UCSD-AML1 (cell line): Measurements from ENCODE around the gene ARID2.
A peak's percentile ranks its signal among the peaks of the same experiment; 100 is the strongest.

ENCODE experiments used
- DNase-seq: peaks from one replicate; lab custom pipeline; 2025; ENCODE audit not compliant: unreplicated experiment; lab: John Stamatoyannopoulos, UW

ARID2 gene

GRCh38 chr12:45718306-45718705 is 11.2 kb upstream of the ARID2 start:
- no peak for DNase-seq

DNA sequence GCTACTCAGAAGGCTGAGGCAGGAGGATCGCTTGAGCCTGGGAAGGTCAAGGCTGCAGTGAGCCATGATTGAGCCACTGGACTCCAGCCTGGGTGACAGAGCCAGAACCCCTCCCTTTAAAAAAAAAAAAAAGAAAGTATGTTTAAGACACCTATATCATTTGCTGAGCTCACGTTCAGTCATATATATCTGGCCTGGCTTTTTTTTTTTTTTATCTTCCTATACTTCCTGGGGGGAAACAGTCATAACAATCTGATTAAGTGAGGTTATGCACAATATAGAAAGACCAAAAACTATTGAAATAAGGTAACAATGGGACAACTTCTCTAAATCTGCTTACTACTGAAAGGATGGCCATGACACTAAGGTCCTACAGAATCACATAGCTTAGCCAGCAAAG is 9.4 kb upstream of the ARID2 start:
- DNase-seq = no peak

DNA sequence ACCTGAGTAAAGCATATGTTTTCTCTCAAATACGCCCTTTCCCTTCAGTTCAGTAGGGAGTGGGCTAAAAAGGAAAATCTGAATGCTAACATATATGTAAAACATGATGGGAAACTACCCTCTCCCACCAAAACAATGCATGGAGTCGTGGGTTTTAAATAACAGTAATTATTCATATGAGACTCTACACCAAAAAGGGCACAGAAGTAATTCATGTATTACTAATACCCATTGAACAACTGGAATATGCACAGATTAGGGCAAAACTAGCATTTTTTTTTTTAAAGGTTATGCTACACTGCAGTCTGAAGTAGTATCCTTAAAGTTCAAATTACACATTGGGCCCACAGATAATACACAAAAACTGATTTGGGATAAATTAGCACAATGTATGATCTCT is 8.1 kb upstream of the ARID2 start:
- no peak for DNase-seq

DNA sequence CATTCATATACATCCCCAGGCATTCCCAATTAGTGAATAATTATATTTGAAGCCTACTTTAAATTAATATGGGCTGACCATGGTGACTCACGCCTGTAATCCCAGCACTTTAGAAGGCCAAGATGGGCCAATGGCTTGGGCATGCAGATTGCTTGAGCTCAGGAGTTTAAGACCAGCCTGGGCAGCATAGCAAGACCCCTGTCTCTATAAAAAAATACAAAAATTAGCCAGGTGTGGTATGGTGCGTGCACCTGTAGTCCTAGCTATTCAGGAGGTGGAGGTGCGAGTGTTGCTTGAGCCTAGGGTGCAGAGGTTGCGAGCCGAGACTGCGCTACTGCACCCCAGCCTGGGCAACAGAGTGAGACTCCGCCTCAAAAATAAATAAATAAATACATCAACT is 7.6 kb upstream of the ARID2 start:
- no peak for DNase-seq

DNA sequence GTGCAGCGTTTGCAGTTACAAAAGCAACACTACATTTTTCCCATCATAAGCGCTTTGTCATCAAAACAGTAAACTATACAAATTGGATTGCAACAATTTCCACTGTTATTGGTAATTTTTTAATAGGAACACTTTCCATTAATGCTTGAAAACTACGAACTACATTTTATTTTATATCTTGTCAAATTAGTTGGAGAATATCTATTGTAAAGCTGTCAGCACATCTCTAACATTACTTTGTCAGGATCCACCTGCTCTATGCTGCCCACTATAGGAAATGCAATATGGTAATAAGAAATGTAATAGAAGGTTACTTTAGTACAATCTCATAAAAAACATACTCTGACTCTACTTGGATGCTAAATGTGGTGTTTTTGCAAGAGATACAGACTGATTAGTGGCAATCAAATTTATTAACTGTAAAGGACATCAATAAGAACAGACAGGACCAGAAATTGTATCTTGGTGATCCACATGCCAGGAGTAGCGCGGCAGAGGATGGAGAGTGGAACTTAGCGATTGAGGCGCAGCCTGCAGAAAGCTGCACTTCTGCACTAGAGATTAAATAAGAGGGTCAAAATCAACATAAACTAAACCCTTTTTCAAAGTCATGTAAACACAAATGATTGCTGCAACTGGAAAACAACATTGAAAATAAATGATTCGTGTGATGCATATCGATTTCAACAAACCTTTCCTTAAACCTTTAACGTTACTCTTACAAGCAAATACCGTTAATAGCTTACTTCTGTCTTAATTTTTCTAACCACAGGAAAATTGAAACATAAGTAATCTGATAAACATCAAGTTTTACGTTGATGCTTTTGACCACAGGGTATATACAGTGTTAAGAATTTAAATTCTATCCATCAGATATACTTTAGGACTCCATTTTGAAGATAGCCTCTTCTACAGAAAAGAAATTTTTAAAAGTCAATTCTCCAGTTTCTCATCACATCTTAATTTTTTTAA is 3.6 kb upstream of the ARID2 start:
- DNase-seq = peak; percentile 14

DNA sequence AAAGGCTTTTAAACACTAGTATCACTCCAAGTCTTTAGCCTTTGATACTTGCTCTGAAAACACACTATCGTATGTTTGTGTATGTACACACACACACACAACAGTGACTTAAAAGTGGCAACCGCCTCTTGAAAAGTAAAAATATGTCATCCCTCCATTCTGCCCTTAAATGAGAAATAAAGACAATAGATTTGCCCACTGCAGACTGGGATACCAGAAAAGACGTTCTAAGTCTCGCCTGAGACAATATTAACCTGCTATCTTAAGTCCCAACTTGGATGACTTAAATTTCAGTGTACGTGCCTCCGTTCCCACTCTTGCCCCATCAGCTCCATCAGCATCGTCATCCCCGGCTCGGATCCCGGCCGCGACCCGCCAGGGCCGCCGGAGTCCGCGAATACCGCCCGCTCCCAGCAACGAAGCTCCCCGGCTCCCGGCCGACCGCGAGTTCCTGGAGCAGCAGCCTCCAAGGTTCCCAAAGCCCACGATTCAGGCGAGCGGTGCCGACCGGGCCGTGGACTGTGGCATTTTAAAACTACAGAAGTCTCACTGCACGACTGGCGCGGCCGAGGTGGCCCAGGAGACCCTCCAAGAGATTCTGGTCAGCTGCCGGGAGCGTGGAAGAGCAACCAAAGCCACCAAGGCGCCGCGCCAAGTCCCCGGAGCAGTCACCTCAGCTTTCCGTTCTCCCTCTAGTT is 2.8 kb upstream of the ARID2 start:
- peak; percentile 64 for DNase-seq

DNA sequence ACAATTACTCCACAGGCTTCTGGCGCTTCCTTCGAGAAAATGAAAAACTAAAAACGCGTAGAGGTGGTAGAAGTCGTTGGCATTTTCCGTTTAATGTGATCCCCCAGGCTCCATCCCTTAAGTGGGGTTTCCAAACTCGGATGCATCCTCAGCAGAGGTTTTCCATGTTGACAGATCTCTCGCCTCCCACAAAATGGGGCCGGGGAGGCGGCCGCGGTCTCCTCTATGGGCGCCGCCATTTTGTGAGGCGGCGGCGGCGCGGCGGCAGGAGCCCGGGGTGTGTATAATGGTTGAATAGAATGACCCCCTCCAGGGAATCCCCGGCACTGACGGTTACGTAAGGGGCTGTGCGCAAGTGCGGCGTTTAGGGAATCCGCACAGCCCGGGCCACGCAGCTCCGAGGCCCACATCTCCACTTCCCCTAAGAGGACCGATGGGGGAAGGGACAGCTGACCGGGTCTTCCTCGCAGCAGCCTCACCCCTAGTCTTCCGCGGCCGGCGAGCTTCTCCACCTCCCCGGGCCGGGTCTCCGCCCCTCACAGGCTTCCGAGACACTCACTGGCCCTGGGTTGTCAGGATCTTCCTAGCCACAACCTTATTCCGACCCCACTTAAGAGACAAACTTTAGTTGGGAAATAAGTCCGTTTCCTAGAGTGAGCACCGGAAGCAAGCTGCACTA is 2.1 kb upstream of the ARID2 start:
- DNase-seq = peak; percentile 98

DNA sequence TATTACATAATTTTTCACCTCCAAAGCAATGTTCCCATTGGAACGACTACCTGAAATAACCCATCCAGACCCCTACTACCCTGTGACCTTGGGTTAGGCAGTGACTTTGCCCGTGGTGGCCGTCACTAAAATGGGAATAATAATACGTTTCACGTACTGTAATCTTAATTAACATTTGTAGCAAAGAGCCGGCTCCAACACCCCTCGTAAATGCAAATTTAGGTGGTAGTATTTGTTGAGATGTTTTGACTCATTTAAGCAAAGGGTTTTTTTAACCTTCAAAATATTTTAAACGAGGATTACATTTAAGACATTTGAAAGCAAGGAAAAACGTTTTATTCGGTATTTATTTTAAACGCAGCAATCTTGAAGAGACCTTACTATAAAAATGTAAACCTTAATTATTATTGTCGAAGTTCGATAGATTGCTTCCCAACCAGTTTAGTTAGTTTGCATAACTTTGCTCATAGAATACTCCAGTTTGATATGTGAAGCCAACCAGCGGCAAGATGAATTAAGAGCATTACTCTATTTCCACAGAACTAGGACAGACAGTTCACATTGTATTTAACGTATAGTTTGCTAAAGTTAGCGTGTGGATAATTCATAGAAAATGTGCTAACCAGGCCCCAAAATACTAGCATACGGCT is 1.4 kb upstream of the ARID2 start:
- DNase-seq = no peak

- peak; percentile 99 for DNase-seq
These were observed 775 bp upstream of the ARID2 start for GRCh38 chr12:45728630-45729232.

DNA sequence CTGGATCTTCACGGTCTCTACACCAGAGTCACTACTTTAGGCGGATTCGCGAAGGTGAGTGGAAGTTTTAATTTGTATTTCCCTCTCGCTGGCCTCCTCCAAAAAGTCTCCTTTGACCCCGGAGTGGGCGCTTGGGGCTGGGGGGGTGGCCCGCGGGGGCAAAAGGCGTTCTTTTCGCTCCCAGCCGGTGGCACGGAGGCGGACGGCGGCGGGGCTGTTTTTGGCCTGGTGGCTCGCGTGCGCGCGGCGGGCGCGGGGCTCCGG is 510 bp downstream of the ARID2 start:
- DNase-seq = no peak

- DNase-seq = peak; percentile 50
These were observed 1.1 kb downstream of the ARID2 start for GRCh38 chr12:45730348-45731189.

GRCh38 chr12:45731190-45731775 is 1.8 kb downstream of the ARID2 start:
- no peak for DNase-seq

DNA sequence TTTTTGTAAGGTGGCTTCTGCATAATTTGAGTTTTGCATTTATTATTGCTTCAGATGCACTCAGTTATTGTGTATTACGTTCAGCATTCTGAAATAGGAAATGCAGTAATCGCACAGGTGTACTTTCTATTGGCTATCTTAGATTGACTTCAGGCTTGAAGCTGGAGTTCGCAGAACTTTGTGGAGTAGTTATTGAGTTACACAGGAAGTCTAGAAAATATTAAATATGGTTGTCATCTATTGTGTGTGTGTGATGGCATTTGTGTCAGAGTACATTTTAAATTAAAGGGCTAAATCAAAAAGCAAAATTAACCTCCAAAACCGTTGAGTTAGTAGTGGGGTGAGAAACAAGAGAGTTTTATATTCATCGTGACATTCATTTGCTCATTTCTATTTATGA is 2.7 kb downstream of the ARID2 start:
- no peak for DNase-seq

DNA sequence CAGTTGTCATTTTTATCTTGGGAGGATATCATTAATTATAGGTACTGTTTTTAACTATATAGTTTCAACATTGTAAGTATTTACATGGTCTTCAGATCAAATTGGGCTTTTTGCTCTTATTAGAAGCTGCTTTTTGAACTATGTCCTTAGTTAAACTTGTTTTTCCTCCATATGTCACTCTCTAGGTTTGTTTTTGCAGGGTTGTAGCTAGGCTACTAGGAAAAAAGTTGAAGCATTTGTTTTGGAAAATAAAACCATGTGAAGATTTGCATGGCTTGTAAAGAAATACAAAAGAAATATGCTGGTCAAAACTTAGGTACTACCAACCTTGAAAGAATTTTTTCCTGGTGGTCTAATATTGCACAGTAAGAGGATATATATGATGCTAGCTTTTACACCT is 3.4 kb downstream of the ARID2 start:
- DNase-seq = no peak

- DNase-seq = no peak
These were observed 8.1 kb downstream of the ARID2 start for GRCh38 chr12:45737638-45738037.

DNA sequence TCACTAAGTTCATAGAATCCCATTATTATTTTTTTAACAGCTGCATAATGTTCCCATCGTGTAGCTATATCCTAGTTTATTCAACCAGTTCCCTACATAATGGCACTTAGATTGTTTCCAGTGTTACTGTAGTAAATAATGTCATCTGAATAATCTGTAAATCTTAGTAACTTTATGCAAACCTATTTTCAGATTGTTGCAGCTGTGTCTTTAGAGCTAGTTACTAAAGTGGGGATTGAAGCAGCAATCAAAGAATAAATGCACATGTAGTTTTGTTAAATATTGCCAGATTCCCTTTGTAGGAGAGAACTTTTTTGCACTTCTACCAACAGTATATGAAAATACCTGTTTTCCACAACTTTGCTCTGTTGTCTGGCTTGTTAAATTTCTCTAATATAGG is 13.1 kb downstream of the ARID2 start:
- DNase-seq = no peak

DNA sequence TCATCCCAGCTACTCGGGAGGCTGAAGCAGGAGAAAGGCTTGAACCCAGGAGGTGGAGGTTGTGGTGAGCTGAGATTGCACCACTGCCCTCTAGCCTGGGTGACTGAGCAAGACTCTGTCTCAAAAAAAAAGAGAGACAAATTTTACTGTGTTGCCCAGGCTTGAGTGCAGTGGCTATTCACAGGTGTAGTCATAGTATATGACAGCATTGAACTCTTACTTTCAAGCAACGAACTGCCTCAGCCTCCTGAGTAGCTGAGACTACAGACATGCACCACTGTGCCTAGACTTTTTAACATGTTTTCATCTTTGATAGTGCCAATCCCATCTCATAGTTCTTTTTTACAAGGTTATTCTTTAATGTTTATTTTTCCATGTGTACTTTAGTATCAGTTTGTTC is 13.7 kb downstream of the ARID2 start:
- DNase-seq = no peak

- no peak for DNase-seq
These were observed 16.4 kb downstream of the ARID2 start for GRCh38 chr12:45745861-45746277.

GRCh38 chr12:45756666-45757065 is 27.2 kb downstream of the ARID2 start:
- no peak for DNase-seq

DNA sequence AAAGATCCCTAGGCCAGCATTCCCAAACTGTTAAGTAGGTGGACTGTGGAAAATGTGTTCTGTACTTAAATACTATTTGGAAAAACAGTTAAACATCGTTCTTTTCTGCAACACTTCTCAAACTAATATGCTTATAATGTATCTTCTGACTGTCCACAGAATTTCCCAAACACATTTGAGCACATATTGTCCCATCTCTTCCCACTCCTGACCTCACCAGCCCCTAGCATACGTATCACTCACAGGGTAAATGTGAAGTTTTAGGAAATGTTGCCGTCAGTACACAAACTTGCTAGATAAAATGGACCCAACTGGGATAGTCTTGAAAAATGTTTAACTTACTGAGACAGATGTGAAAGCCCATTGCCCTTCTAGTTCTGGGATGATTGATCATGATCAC is 27.7 kb downstream of the ARID2 start:
- DNase-seq = no peak
